HuH-7 (cell line): ENCODE measurements around the gene PTPRN2.

Source experiments
- DNase-seq: peaks from one replicate; pipeline ENCODE4 v3.0.0; 2011; ENCODE audit warnings: low spot score

Gene PTPRN2

DNA sequence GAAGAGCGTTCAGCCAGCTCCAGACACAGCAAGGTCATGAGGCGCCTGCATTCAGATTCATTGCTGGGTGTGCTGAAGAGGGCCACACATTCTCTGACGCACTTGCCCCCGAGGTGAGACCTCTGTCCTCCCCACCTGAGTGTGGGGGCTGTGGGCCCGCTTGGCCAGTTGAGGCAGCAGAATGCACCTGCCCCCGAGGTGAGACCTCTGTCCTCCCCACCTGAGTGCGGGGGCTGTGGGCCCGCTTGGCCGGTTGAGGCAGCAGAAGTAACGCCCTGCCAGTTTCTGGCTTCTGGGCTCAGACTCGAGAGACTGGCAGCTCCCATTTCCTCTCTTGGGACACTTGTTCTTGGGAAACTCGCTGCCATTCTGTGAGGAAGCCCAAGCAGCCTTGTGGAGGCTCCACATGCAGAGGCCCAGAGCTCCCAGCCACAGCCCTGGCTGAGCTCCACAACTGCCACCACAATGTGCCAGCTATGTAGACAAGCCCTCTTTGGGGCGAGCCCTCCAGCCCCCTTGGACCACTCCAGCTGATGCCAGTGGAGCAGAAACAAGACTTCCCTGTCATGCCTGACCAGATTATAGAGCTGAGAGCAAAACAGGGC is 816.8 kb downstream of the PTPRN2 start:
- no peak for DNase-seq

DNA sequence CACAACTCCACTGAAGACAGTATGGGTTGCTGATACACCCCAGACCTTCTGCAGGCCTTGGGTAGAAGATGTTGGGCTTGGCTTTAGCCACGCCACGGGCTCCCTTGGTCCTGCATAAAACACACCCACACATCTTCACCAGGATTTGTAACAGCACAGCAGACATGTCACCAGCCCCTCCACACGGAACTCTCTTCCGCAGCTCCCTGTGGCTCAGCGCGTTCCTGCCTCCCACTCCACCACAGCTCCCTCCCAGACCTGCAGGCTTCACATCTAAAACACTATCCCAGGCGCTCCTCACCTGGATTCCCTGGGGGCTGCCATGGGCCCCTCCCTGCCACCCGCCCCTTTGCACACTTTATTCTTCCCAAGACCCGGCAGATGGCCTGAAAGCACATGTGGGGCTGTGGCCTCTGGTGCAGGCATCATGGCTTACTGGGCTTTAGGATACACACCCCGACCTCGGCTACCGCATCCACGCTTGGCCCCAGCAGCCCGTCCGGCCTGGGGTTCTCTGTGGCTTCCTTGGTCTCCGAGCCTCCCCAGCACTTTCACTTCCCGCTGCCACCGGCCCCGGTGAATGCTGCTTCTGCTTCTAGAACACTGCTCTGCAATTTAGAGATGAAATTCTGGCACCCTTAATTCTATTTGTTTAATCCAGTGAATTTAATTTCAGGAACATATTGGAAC is 818.0 kb downstream of the PTPRN2 start:
- DNase-seq: no peak

DNA sequence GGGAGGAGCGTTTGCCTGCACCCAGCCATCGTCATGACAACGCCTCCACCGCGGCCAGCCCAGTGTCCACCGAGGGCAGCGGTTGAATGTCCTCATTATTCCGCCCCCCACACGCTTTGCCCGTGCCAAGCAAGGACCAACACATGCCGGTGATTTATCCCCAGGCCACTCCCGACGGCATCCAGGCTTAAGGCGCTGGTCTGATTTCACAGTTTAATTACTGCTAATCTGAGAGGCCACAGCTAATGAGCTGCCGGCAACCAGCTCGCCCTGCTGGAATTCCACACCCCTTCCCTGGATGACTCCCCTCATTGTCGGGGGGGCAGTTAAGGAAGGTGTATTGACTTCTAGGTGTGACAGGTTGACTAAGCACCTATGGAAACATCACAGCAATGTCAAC is 818.5 kb downstream of the PTPRN2 start:
- DNase-seq: no peak

DNA sequence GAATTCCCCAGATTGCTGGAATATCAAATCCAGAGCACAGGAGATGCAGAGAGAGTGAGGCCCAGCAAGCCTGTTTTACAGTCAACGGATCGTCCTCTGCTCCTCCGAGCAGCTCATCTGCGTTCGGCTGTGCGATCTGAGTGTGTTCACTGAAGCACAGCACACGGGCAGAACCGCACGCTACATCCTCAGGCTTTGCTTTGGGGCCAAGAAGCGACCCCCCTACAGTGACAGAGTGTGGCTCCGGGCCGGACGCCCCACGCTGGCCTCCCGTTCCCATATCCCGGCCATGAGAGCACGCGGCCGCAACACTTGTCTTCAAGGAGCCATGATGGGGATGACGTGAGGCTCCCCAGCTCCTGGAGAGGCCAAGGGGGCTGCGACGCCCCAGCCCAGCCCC is 819.4 kb downstream of the PTPRN2 start:
- no peak for DNase-seq

DNA sequence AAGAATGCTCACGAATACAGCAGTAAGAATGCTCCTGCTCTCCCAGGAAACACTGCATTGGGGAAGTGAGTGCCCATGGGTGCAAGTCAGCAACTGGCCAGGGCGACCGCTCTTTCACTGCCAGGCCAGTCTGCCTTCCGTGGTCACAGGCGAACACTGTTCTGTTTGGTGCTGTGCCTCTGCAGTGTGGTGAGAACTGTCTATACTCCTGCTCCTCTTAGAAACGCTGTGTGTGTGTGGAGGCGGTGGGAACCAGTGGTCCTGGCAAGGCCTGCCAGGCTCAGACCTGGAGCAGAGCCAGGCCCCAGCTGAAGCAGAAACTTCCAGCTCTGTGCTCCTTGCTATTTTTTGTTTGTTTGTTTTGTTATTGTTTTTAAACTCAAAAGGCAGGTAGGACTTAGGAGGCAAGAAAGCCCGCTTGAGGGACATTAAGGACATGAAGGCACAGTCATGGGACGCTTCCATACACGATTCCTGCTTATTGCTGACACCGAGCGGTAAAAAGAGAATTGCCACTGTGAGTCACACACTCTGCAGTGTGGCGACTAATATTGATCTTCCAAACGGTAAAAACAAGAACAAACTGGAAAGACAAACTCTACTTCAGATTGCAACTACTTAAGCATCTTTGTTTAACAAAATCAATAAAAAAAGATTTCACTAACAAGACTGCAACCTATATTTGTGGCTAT is 820.0 kb downstream of the PTPRN2 start:
- DNase-seq: no peak

DNA sequence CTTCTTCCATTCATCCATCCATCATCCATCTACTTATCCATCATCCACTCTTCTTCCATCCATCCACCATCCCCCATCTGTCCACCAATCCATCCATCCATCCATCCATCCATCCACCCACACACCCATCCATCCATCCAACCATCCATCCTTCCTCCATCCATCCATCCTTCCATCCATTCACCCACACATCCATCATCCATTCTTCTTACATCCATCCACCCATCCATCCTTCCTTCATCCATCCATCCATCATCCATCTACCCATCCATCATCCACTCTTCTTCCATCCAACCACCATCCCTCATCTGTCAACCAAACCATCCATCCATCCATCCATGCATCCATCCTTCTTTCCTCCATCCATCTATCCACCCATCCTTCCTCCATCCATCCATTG is 821.5 kb downstream of the PTPRN2 start:
- no peak for DNase-seq

DNA sequence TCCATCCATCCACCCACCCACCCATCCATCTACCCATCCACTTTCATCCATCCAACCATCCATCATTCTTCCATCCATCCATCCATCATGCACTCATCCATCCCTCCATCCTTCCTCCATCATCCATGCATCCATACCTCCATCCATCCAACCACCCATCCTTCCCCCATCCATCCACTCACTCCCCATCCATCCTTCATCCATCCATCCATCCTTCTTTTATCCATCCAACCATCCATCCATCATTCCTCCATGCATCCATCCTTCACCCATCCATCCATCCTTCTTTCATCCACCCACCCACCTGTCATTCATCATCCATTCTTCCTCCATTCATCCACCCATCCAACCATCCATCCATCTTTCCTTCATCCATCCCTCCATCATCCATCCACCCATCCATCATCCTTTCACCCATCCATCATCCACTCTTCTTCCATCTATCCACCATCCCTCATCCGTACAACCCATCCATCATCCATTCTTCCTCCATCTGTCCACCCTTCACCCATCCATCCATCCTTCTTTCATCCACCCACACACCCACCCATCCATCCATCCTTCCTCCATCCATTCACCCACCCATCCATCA is 822.6 kb downstream of the PTPRN2 start:
- no peak for DNase-seq

DNA sequence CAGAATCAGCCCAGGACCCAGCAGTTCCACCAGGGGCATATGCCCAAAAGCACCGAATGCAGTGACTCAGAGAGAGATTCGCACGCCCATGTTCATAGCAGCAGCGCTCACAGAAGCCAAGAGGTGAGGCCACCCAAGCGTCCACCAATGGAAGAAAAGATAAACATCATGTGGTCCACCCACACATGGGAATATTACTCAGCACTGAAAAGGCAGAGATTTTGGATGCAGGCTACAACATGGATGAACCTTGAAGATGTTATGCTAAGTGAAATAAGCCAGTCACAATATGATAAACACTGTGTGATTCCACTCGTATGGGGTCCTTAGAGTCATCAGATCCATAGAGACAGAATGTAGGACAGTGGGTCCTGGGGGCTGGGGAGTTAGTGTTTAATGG is 823.4 kb downstream of the PTPRN2 start:
- no peak for DNase-seq

DNA sequence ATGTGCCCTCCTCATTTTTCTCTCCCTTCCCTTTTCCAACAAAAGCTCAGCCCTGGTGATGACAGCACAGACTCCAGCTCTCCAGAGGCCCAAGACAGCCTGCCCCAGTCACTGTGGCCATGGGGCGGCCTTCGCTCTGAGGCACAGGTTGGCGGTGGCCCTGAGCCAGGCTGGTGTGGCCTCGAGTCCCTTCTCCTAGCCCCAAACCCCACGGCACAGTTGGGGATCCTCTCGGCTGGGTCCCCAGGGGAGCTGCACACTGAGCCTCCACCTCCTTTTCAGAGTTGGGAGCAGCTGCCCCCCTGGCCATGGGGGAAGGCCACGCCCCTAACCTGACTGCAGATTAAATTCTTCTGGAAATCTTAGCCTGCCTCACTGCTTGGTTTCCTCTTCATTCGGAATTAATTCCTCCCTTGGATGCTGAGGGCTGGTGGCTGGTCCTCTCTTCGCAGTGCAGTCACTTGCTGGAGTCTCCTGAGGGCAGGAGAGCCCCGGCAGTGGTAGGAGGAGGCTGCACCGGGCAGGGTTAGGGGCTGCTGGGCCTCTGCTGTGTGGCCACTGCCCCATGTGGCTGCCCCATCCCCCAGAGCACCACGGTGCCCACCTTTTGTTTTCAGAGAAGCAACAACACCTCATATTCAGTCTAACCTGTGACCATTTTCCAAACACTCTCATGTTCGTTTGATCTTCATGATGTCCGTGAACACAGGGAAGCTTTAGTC is 824.2 kb downstream of the PTPRN2 start:
- no peak for DNase-seq

DNA sequence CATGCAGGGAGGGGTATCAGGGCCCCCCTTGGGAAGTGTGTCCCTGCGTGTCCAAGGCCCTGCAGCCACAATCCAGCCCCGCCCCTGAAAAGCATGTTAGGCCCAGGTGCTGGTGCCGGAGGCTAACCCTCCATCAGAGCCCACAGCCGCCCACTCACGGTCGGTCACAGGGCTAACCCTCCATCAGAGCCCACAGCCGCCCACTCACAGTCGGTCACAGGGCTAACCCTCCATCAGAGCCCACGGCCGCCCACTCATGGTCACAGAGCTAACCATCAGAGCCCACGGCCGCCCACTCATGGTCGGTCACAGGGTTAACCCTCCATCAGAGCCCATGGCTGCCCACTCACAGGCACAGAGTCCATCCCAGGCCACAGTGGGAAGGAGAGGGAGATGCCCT is 824.8 kb downstream of the PTPRN2 start:
- no peak for DNase-seq

DNA sequence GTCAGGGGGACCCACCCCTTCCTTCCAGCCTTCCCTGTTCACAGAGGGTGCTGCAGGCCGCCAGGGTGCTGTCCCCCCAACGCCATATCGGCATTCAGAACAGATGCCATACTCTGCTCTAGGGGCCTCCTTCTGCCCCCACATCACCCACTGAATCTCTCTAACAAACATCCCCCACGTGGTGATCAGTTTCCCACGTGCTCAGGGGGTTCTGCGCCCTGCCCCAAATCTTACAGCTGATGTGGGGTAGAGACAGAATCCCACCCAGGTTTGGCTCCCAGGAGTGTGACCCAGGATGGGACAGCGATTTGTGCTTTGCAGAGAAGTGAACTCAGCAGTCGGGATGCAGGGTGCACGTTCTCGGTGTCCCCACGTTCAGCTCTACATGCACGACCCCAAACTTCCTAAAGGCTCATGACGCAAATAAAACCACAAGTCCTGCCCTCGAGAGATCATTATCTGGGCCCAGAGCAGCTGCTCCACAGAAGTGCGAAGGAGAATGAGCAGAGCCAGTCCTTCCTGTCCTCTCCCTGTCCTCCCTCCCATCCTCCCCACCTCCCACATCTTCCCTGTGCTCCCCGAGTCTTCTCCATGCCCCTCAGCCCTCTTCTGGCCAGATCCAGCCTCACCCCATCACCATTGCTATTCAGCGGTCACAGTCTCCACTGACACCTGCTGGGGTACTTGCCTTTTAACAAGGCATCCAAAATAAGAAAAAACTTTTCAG is 827.5 kb downstream of the PTPRN2 start:
- DNase-seq: no peak

DNA sequence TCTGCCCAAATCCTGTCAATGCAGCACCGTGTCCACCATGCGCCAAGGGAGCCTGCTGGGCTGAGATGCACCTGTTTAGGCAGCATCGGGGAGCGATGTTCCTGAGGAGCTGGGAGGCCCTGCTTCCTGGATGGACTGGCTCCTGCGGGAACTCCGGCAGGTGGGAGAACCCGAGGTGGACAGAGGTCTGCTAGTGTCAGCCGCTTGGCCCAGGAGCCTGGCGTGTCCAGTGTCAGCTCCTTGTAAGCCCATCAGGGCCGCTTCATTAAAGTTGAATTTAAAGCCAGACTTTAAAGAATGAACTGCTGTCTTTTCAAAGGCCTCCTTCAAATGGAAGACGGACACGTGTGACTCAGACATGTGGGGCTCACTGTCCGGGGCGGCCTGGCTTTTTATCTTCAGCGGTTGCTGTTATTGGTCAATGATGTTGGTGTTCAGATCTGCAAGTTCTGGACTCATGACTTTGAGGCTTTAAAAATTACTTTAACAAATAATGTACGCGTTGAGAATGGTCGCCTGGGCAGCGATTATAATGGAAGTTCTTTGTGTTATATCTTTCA is 828.3 kb downstream of the PTPRN2 start:
- DNase-seq: no peak

DNA sequence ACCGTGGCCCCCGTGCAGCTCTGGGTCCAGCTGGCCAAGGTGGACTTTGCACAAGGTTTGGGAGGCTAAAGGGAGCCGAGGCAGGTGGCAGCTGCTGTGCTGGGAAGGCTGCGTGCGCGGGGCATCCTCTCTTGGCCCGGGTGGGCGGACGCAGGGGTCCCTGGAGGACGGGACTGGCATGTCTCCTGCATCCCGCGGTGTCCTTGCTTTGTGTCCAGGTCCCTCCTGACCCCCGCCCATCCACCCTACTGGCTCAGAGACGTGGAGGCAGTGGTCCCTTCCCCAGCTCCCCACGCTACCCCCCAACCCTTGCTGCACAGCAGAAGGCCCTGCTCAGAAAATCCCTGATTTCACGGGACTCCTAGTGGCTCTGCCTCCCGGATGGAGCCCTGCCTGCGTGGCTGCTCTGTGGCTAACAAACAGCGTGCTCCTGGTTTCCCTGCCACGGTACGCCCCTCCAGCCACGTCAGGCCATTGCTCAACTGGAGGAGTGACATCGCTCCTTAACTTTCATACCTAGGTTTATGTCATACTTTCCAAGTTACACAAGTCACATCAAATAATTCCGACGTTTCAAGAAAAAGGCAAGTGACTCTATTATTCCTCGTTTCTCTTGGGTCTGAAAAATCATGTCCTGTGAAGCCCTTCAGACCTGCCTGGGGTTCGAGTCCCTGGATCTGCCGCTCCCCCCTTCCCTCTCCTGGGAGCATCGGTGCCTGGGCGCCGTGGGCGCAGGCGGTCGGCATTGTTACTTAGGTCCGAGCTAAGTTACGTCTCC is 829.0 kb downstream of the PTPRN2 start:
- DNase-seq: no peak

DNA sequence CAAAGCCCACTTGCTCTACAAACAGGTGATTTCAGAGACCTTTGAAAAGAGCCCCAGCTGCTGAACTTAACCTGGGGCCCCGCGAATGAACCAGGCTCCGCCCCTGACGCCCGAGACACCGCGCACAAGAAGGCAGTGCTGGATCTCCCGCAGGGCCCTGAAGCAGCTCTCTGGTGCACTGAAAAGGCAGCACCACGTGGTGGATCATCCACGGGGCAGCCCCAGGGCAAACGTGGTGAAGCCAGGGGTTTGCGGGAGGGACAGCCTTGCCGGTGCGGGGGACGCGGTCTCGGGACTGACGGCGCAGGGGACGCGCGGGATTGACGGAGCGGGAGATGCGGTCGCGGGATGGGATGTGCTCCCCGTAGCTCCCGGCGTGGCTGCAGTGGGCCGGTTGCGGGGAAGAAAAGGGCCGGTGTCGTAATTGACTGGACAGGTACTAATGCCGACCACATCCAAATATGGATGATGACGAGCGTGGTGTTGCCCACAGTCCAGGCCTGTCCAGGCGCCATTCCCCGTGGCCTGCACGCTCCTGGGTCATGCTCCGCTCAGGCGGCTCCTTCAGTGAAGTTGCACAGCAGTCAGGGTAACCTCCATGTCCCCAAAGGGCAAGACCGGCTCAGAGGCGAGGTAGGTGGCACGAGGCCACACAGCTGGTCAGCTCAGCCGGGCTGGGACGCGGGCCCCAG is 829.7 kb downstream of the PTPRN2 start:
- no peak for DNase-seq

DNA sequence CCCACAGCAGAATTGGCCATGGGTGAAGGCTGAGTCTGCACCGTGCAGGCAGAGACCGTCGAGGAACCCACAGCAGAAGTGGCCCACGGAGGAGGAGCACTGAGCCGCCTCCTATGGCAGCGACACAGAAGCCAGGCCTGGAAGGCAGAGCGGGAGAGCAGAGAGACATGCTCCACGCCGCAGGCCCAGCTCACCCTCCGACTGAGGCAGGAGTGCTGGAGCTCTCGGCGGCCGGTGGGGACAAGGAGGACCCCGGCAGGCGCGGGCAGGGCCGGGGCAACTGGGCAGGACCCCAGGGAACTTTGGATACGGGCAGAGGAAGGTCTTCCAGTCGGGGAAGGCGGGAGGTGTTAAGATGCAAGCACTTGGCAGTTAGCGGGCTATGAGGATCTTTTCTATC is 830.4 kb downstream of the PTPRN2 start:
- DNase-seq: no peak

DNA sequence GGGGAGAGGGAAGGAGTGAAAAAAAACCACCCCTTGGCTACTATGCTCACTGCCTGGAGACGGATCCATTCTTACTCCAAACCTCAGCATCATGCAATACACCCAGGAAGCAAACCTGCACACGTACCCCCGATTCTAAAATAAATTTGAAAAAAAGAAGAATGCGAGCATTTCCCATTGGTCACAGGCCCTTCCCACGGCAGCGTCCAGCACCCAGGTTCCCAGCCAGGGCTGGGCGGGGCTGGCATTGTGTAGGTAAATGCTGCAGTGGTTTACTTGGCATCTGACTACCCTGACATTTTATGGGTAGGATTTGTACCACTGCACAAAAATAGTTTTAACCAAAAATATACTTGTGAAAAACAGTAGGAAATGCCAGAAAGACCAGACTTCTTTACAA is 831.9 kb downstream of the PTPRN2 start:
- no peak for DNase-seq

DNA sequence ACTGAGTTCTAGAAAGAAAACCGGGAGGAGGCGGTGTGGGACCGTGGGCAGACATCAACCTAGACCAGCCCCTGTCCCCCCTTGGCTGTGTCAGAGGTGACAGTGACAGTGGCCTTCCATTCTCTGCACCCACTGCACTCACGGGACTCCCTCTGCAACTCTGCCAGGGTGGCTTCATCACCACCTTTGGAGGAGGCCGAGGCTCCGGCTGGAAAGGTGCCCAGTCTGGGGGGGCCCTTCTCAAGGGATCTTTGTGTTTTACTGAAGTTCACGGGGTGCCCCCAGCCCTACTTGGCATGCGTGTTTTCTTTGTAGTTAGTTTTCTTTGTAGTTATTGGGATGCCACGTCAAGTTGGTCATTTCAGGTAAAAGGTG is 833.2 kb downstream of the PTPRN2 start:
- no peak for DNase-seq

DNA sequence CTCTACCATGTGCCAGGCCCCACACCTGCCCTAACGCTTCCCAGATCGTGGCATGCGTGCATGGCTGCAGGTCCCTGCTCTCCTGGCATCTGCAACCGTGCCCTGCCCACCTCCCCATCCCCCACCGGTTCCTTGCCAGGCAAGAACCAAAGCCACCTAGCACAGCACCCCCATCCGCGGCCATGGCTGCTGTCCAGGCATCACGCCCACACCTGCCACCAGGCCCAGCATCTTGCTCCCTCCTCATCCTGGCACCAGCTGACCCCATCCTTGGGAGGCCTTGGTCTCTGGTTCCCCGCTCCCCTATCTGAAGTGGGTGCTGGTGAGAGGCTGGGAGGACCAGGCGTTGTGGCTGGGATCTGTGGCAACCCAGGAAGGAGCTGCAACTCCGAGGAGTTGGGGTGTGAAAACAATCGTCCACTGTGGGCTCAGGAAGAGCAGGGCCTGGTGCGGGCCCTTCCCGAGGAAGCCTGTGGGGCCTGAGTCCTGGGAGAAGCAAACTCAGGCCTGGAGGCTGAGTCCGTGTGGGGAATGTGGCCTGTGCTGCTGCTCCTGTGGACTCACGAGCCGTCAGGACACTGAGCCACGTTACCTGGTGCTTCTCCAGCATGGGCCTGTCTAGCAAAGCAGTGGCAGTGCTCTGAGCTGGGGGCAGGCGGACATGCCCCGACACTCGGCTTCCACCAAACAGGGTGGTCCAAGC is 833.8 kb downstream of the PTPRN2 start:
- no peak for DNase-seq

DNA sequence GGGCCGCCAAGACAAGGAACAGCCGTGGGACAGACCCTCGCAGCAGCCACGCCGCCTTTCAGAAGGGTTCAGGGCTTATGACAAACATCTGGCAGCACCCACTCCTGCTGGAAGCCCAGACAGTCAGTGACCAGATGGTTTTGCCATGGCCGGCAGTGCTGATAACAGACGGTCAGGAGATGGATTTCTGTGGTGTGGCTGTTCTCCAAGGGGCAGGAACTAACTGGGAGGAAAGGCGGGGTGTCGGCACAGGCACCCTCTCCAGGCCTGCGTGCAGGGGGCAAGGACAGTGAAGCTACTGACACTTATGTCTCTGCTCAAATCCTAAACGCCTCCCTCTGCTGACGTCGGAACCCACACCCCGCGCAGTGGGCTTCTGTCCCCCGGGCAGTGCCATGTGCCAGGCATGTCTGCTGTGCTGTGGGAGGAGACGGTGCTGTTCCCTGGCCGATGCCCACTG is 834.8 kb downstream of the PTPRN2 start:
- no peak for DNase-seq
